Measurements from ENCODE around the gene COL4A2. TPM values are rescaled to one million over a fixed set of nuclear protein-coding genes. Genes with fewer than 3 reads are reported as not detected.

Gene COL4A2
- polyA plus RNA-seq, 1 donor (not counting 4 experiments of a cell fraction or from before 2014, with no cell fraction given) = 30.7 TPM

DNA sequence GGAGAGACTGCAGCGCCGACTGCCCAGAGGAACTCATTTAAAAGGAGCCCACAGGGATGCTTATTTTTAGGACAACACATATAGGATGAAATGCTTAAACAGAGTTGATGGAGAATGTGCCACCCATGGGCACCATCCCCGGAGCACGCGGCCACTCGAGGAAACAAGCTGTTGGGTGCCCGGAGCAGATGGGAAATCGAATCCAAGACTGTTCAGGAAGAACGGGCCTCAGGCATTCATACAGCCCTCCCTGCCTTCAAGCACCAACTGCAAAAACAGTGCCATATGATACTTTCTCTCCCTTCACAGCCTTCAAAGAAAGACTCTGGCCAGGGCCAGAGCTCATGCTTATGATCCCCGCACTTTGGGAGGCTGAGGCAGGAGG lies 214.2 kb downstream of the COL4A2 start:
- H3K27ac ChIP-seq (ENCODE audit: control insufficient read depth, insufficient read depth, low read length) = no peak overlapping the region
- TF ChIP-seq CTCF (optimal IDR thresholded peaks at IDR 0.05 in 1 of 3, IDR thresholded peaks at IDR 0.05 in 1 of 3, conservative IDR thresholded peaks at IDR 0.05 in 1 of 3; ENCODE audit: extremely low read depth in 1 of 3, insufficient read depth in 2 of 3, low read length in 3 of 3) (no peak), EZH2 (IDR thresholded peaks at IDR 0.05; ENCODE audit: low read length) (no peak)
- dilution Hi-C loops (cut with MboI; ENCODE audit: extremely low pct_ligation_motif_present, low sequenced_read_pairs) = no loop called here
- H2AFZ ChIP-seq (ENCODE audit: control insufficient read depth, low read length) = no peak overlapping the region
- DNase-seq (ENCODE audit: low read depth, low spot score) (no peak), FAIRE-seq (no peak)
- no peaks in the 10 kb centered on the region for H3K9me3 ChIP-seq (ENCODE audit: control insufficient read depth, low read depth, low read length)
- H4K20me1 ChIP-seq (ENCODE audit: control insufficient read depth, extremely low read depth, insufficient read depth, low read length) = no peaks in the 10 kb centered on the region
- H3K9me1 ChIP-seq (ENCODE audit: control insufficient read depth, extremely low read depth, insufficient read depth, low read length) = no peaks in the 10 kb centered on the region
- H3K36me3 ChIP-seq (ENCODE audit: control insufficient read depth in 2 of 2, extremely low read depth in 1 of 2, insufficient read depth in 2 of 2, low read length in 2 of 2) = no peaks in the 10 kb centered on the region
- H3K9ac ChIP-seq (ENCODE audit: control insufficient read depth, extremely low read depth, insufficient read depth, low read length) = no peak overlapping the region
- no peak overlapping the region for H3K4me2 ChIP-seq (ENCODE audit: control insufficient read depth, extremely low read depth, insufficient read depth, low read depth, low read length)
- no peaks in the 10 kb centered on the region for H3K27me3 ChIP-seq (ENCODE audit: control insufficient read depth, extremely low read depth, insufficient read depth, low read length)
- H3K79me2 ChIP-seq (ENCODE audit: control insufficient read depth, insufficient read depth, low read length) = no peaks in the 10 kb centered on the region
- no peak overlapping the region for H3K4me3 ChIP-seq (ENCODE audit: control insufficient read depth in 2 of 3, extremely low read depth in 1 of 3, insufficient read depth in 2 of 3, low read depth in 1 of 3, low read length in 3 of 3)
- peaks cover 14% of the 10 kb centered on the region for H3K4me1 ChIP-seq (ENCODE audit: control insufficient read depth, extremely low read depth, insufficient read depth, low read length)

GRCh38 chr13:110521946-110522345 lies 214.9 kb downstream of the COL4A2 start:
- dilution Hi-C loops (cut with MboI; ENCODE audit: extremely low pct_ligation_motif_present, low sequenced_read_pairs) = no loop called here
- Histone ChIP-seq H4K20me1 (ENCODE audit: control insufficient read depth, extremely low read depth, insufficient read depth, low read length) (no peaks in the 10 kb centered on the region), H3K79me2 (ENCODE audit: control insufficient read depth, insufficient read depth, low read length) (no peaks in the 10 kb centered on the region), H2AFZ (ENCODE audit: control insufficient read depth, low read length) (no peak overlapping the region), H3K9me3 (ENCODE audit: control insufficient read depth, low read depth, low read length) (no peaks in the 10 kb centered on the region), H3K36me3 (ENCODE audit: control insufficient read depth in 2 of 2, extremely low read depth in 1 of 2, insufficient read depth in 2 of 2, low read length in 2 of 2) (no peaks in the 10 kb centered on the region), H3K27ac (ENCODE audit: control insufficient read depth, insufficient read depth, low read length) (no peak overlapping the region), H3K4me2 (ENCODE audit: control insufficient read depth, extremely low read depth, insufficient read depth, low read depth, low read length) (no peak overlapping the region), H3K9ac (ENCODE audit: control insufficient read depth, extremely low read depth, insufficient read depth, low read length) (no peak overlapping the region), H3K27me3 (ENCODE audit: control insufficient read depth, extremely low read depth, insufficient read depth, low read length) (no peaks in the 10 kb centered on the region), H3K9me1 (ENCODE audit: control insufficient read depth, extremely low read depth, insufficient read depth, low read length) (no peaks in the 10 kb centered on the region), H3K4me1 (ENCODE audit: control insufficient read depth, extremely low read depth, insufficient read depth, low read length) (peaks cover 14% of the 10 kb centered on the region), H3K4me3 (ENCODE audit: control insufficient read depth in 2 of 3, extremely low read depth in 1 of 3, insufficient read depth in 2 of 3, low read depth in 1 of 3, low read length in 3 of 3) (no peak overlapping the region)
- TF ChIP-seq CTCF (optimal IDR thresholded peaks at IDR 0.05 in 1 of 3, IDR thresholded peaks at IDR 0.05 in 1 of 3, conservative IDR thresholded peaks at IDR 0.05 in 1 of 3; ENCODE audit: extremely low read depth in 1 of 3, insufficient read depth in 2 of 3, low read length in 3 of 3) (no peak), EZH2 (IDR thresholded peaks at IDR 0.05; ENCODE audit: low read length) (no peak)
- DNase-seq (ENCODE audit: low read depth, low spot score) (no peak), FAIRE-seq (no peak)

Data from keratinocyte (primary cell).